IMR-90 (cell line): ENCODE data around the gene STKLD1. TPM values are rescaled to one million over a fixed set of nuclear protein-coding genes. Genes with fewer than 3 reads are reported as not detected.
"Not testable (repeated sequence)": the region's sequence is repeated elsewhere in the genome, so short reads cannot be mapped to it uniquely, and the experiment has no call there.

Source experiments
- ATAC-seq: fragments of 200-7000 bp; cut with Tn5 transposase; 2 replicates; pipeline ENCODE4 v1.9.1; 2020; ENCODE audit warnings: low read depth, mild to moderate bottlenecking, moderate library complexity
- BruUV-seq: library from RNA; stranded (reverse); fragments of 400-500 nt; replicated peaks from 2 replicates; lab custom pipeline; 2021; lab: Mats Ljungman, UMichigan
- CTCF ChIA-PET: fragments of 300-600 bp; formaldehyde crosslinking; extraction: SDS; loops from one replicate; lab custom pipeline; 2021; ENCODE audit warnings: antibody characterized with exemption; lab: Yijun Ruan, JAX
- POLR2A ChIA-PET: fragments of 300-600 bp; sonication (Branson Sonifier 250); formaldehyde crosslinking; loops from one replicate; lab custom pipeline; 2022; ENCODE audit warnings: antibody characterized with exemption; ENCODE audit not compliant: unreplicated experiment; lab: Charles Lee
- DNase-seq: peaks from one replicate; pipeline ENCODE4 v3.0.0; 2013
- H2AFZ ChIP-seq: replicated peaks from 2 replicates; pipeline ENCODE3; 2013; ENCODE audit warnings: low read length, mild to moderate bottlenecking; ENCODE audit not compliant: poor library complexity
- H2AK5ac ChIP-seq: 2 replicates; pipeline ENCODE4 v1.6.1; 2013; ENCODE audit warnings: low read depth, low read length, inconsistent platforms
- H2AK9ac ChIP-seq: replicated peaks from 2 replicates; pipeline ENCODE3; 2013; ENCODE audit warnings: mild to moderate bottlenecking, low read depth, low read length, moderate library complexity; ENCODE audit not compliant: poor library complexity
- H2BK120ac ChIP-seq: 2 replicates; pipeline ENCODE4 v1.6.1; 2013; ENCODE audit warnings: low read depth, low read length, inconsistent platforms
- H2BK15ac ChIP-seq: 3 replicates; pipeline ENCODE4 v1.6.1; 2013; ENCODE audit warnings: low read depth, low read length, inconsistent platforms
- H2BK20ac ChIP-seq: 2 replicates; pipeline ENCODE4 v1.6.1; 2013; ENCODE audit warnings: low read depth, mild to moderate bottlenecking, inconsistent platforms, low read length, moderate library complexity
- H2BK5ac ChIP-seq: 2 replicates; pipeline ENCODE4 v1.6.1; 2013; ENCODE audit warnings: mild to moderate bottlenecking, low read depth, low read length, inconsistent platforms; ENCODE audit not compliant: poor library complexity, severe bottlenecking
- H3K14ac ChIP-seq: replicated peaks from 2 replicates; pipeline ENCODE4 v1.6.1; 2013; ENCODE audit warnings: low read depth, low read length, inconsistent platforms
- H3K18ac ChIP-seq: 2 replicates; pipeline ENCODE4 v1.6.1; 2013; ENCODE audit warnings: low read depth, low read length, control low read depth
- H3K23ac ChIP-seq: 2 replicates; pipeline ENCODE4 v1.6.1; 2013; ENCODE audit warnings: low read depth, low read length, inconsistent platforms
- H3K27ac ChIP-seq: 2 replicates; pipeline ENCODE4 v1.5.1; 2013; ENCODE audit warnings: mild to moderate bottlenecking, control low read depth, low read length; ENCODE audit not compliant: insufficient read depth
- H3K27me3 ChIP-seq: 2 replicates; pipeline ENCODE4 v1.6.1; 2013; ENCODE audit warnings: low read length; ENCODE audit not compliant: control insufficient read depth, insufficient read depth
- H3K36me3 ChIP-seq: 2 replicates; pipeline ENCODE4 v1.6.1; 2013; ENCODE audit warnings: low read length, mixed read lengths; ENCODE audit not compliant: control insufficient read depth, insufficient read depth
- H3K4ac ChIP-seq: 2 replicates; pipeline ENCODE4 v1.6.1; 2013; ENCODE audit warnings: low read depth, low read length, inconsistent platforms
- H3K4me1 ChIP-seq: 2 replicates; pipeline ENCODE4 v1.6.1; 2013; ENCODE audit warnings: low read length, mixed read lengths; ENCODE audit not compliant: control insufficient read depth, insufficient read depth
- H3K4me2 ChIP-seq: 2 replicates; pipeline ENCODE4 v1.6.1; 2013; ENCODE audit warnings: low read depth, mild to moderate bottlenecking, control low read depth, low read length, moderate library complexity
- H3K4me3 ChIP-seq: 2 replicates; pipeline ENCODE4 v1.5.1; 2013; ENCODE audit warnings: low read depth, mild to moderate bottlenecking, control low read depth, low read length, moderate library complexity; ENCODE audit not compliant: insufficient read depth
- H3K56ac ChIP-seq: 2 replicates; pipeline ENCODE4 v1.6.1; 2013; ENCODE audit warnings: low read length, inconsistent platforms; ENCODE audit not compliant: insufficient read depth; ENCODE audit errors: extremely low read depth
- H3K79me1 ChIP-seq, 2 experiments: 2 replicates each; pipeline ENCODE4 v1.6.1; 2013; ENCODE audit warnings: low read length in 2 of 2, inconsistent platforms in 1 of 2, low read depth in 1 of 2
- H3K9ac ChIP-seq: 2 replicates; pipeline ENCODE4 v1.6.1; 2013; ENCODE audit warnings: low read depth, low read length, control low read depth
- H3K9me1 ChIP-seq: 2 replicates; pipeline ENCODE4 v1.6.1; 2013; ENCODE audit warnings: low read length, inconsistent platforms; ENCODE audit not compliant: insufficient read depth
- H3K9me3 ChIP-seq: 2 replicates; pipeline ENCODE4 v1.6.1; 2013; ENCODE audit warnings: low read length; ENCODE audit not compliant: control insufficient read depth, insufficient read depth
- H4K20me1 ChIP-seq: 2 replicates; pipeline ENCODE4 v1.6.1; 2013; ENCODE audit warnings: low read length, inconsistent platforms; ENCODE audit not compliant: insufficient read depth
- H4K5ac ChIP-seq: 2 replicates; pipeline ENCODE4 v1.6.1; 2013; ENCODE audit warnings: mild to moderate bottlenecking, low read depth, low read length, control low read depth
- H4K8ac ChIP-seq, 2 experiments: 2 replicates each; pipeline ENCODE4 v1.6.1; 2013; ENCODE audit warnings: low read depth in 2 of 2, low read length in 2 of 2, control low read depth in 1 of 2, inconsistent platforms in 1 of 2
- H4K91ac ChIP-seq: 2 replicates; pipeline ENCODE4 v1.6.1; 2013; ENCODE audit warnings: low read depth, low read length, inconsistent platforms; ENCODE audit not compliant: insufficient read depth
- WGBS, 2 experiments: methylation state at CpG; one replicate each; pipeline versions ENCODE4 v1.1.5 to v1.1.7; 2013; ENCODE audit warnings: missing lambda C conversion rate in 2 of 2; ENCODE audit not compliant: insufficient read length in 1 of 2; ENCODE audit errors: extremely low coverage in 2 of 2; 5-methylcytosine and 5-hydroxymethylcytosine counted together
- dilution Hi-C: fragments of 300-500 bp; cut with HindIII; formaldehyde crosslinking; loops from one replicate; pipeline ENCODE4 v1.14.3; 2018; ENCODE audit warnings: low sequenced_read_pairs; ENCODE audit not compliant: unreplicated experiment
- in situ Hi-C: fragments of 300-500 bp; cut with MboI; formaldehyde crosslinking; loops from 3 replicates; pipeline ENCODE4 v1.14.3; 2019; ENCODE audit warnings: low sequenced_read_pairs, inconsistent platforms, mixed read lengths
- intact Hi-C: fragments of 100-400 bp; cut with micrococcal nuclease; formaldehyde crosslinking; loops from 2 replicates; pipeline ENCODE4 v1.10.0; 2022
- polyA plus RNA-seq, 3 experiments: library from polyadenylated mRNA; depleted of rRNA; stranded (reverse); fragments of >200 nt; gene quantifications; 2 replicates each; pipeline ENCODE4 v1.2.3, GENCODE V29; 2012; ENCODE audit warnings: low replicate concordance in 1 of 3
- total RNA-seq: library from RNA; depleted of rRNA; stranded (reverse); fragments of >200 nt; gene quantifications from 2 replicates; pipeline ENCODE4 v1.2.3, GENCODE V29; 2012

STKLD1 gene
- total and polyA plus RNA-seq, 2 of the 4 experiments (the other 2 are of a cell fraction), result 0.54 to 0.65 TPM

DNA sequence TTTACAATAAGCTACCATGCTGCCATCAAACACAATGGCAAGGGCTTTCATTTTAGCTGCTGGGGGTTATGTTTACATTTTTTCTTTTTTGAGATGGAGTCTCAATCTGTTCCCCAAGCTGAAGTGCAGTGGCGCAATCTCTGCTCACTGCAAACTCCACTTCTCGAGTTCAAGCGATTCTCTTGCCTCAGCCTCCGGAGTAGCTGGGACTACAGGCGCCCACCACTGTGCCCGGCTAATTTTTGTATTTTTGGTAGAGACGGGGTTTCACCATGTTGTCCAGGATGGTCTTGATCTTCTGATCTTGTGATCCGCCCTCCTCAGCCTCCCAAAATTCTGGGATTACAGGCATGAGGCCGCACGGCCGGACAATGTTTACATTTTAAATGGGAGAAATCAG is 41.3 kb upstream of the STKLD1 start:
- H2AK5ac ChIP-seq, H2AFZ ChIP-seq, in situ Hi-C loops, H4K5ac ChIP-seq, H2BK15ac ChIP-seq, H4K91ac ChIP-seq, H3K14ac ChIP-seq, ATAC-seq, H4K8ac ChIP-seq, POLR2A ChIA-PET, H3K56ac ChIP-seq, H2BK120ac ChIP-seq, H3K9me3 ChIP-seq, H2BK5ac ChIP-seq, H3K4me3 ChIP-seq, H3K27me3 ChIP-seq, H3K18ac ChIP-seq, BruUV-seq, H3K27ac ChIP-seq, H2AK9ac ChIP-seq, H3K4ac ChIP-seq, dilution Hi-C loops, intact Hi-C loops, H3K4me1 ChIP-seq, H4K20me1 ChIP-seq, DNase-seq, H2BK20ac ChIP-seq, H3K23ac ChIP-seq: not testable (repeated sequence)
- peaks cover 17 to 34% of the 10 kb centered on the region in 2 experiments for H3K79me1 ChIP-seq
- 95% methylated on average over 4 of the region's 11 CpGs; no CpG with 5 or more reads in 1 of the 2 experiments for WGBS, 2 experiments
- H3K9me1 ChIP-seq, result peaks cover 10% of the 10 kb centered on the region; the same call in 1 of the 2 replicates
- CTCF ChIA-PET, result interaction anchor here (0.5 kb wide), 1 partner anchor 137 kb away, joined by 3 read pairs; no protein-coding TSS in a partner anchor
- peak overlapping the region; percentile 82; the same call in 1 of the 2 replicates for H3K9ac ChIP-seq
- H3K36me3 ChIP-seq, result peaks cover 42% of the 10 kb centered on the region
- H3K4me2 ChIP-seq, result peak overlapping the region; percentile 95; the same call in 1 of the 2 replicates
